GM12801 (cell line): ENCODE results near the gene SOHLH2.

Experiments
- CTCF ChIP-seq: IDR thresholded peaks from one replicate; pipeline ENCODE4 v1.5.1; 2011; ENCODE audit warnings: control low read depth; ENCODE audit not compliant: insufficient read length; ENCODE audit errors: extremely low read depth

SOHLH2 gene

GRCh38 chr13:36132376-36132775 is 82.0 kb downstream of the SOHLH2 start:
- TF ChIP-seq CTCF: no peak

GRCh38 chr13:36131931-36132297 is 82.4 kb downstream of the SOHLH2 start:
- TF ChIP-seq CTCF: no peak

- no peak for TF ChIP-seq CTCF
Observed at GRCh38 chr13:36131222-36131930, 83.0 kb downstream of the SOHLH2 start, which contains the start of gene DCLK1. Gene DCLK1, minus strand, starts transcription at chr13:36131382.

GRCh38 chr13:36130552-36131221 is 83.7 kb downstream of the SOHLH2 start:
- no peak for TF ChIP-seq CTCF

GRCh38 chr13:36130193-36130551 is 84.2 kb downstream of the SOHLH2 start:
- no peak for TF ChIP-seq CTCF

- no peak for TF ChIP-seq CTCF
Observed at GRCh38 chr13:36129539-36129938, 84.8 kb downstream of the SOHLH2 start.

- TF ChIP-seq CTCF: no peak
Observed at GRCh38 chr13:36126491-36126890, 87.9 kb downstream of the SOHLH2 start.
